ENCODE results near the gene KBTBD4.

- no peak for TF ChIP-seq CTCF (IDR thresholded peaks at IDR 0.05)
- no peak for TF ChIP-seq POLR2A (IDR thresholded peaks at IDR 0.05)
- TF ChIP-seq POLR2AphosphoS5 (IDR thresholded peaks at IDR 0.05): no peak
These were observed 6.9 kb downstream of the KBTBD4 start for GRCh38 chr11:47571895-47572294.

All from sigmoid colon (tissue), 4 donors.